ENCODE data around the gene ITPRID1. TPM values are rescaled to one million over a fixed set of nuclear protein-coding genes. Genes with fewer than 3 reads are reported as not detected.
"Not testable (repeated sequence)": the region's sequence is repeated elsewhere in the genome, so short reads cannot be mapped to it uniquely, and the experiment has no call there.

The ITPRID1 gene
- total RNA-seq, 2 experiments from 2014 or later, result not detected

DNA sequence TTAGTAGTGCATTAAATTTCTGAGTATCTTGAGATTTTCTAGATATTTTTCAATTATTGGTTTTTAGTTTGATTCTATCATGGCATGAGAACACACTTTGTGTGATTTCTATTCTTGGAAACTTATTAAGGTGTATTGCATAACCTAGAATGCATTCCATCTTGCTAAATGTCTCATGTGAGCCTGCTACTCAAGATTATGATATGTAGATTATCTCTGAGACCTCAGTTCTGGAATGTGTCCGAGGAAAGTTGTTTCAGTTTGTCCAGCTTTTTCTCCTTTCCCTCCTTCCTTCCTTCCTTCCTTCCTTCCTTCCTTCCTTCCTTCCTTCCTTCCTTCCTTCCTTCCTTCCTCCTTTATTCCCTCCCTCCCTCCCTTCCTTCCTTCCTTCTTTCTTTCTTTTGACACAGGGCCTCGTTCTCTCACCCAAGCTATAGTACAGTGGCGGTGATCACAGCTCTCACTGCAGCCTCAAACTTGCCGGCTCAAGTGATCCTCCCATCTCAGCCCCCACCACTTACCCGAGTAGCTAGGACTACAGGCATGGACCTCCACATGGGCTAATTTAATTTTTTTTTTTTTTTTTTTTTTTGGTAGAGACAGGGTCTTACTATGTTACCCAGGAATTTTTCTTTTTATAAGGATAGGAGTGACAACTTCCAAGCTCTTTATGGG lies 7.6 kb downstream of the ITPRID1 start:
- intact Hi-C loops (cut with DNase I, micrococcal nuclease), result no loop called here
- no peak for ATAC-seq (ENCODE audit: poor library complexity)
- Histone ChIP-seq H3K9me3 (ENCODE audit: control insufficient read depth in 1 of 2, insufficient read depth in 1 of 2, low read length in 2 of 2) (peaks cover 0 to 7% of the 10 kb centered on the region in 2 experiments), H3K36me3 (ENCODE audit: insufficient read depth, low read length) (no peaks in the 10 kb centered on the region), H3K4me1 (ENCODE audit: insufficient read depth, low read length) (no peaks in the 10 kb centered on the region), H3K4me3 (ENCODE audit: low read length) (no peak overlapping the region), H3K27ac (ENCODE audit: low read depth in 1 of 2, low read length in 2 of 2) (no peak overlapping the region), H3K27me3 (ENCODE audit: control insufficient read depth in 1 of 2, insufficient read depth in 2 of 2, low read length in 2 of 2) (no peaks in the 10 kb centered on the region)
- H3K4me3 Mint-ChIP-seq, result no peak overlapping the region
- TF ChIP-seq, protein P1, sequence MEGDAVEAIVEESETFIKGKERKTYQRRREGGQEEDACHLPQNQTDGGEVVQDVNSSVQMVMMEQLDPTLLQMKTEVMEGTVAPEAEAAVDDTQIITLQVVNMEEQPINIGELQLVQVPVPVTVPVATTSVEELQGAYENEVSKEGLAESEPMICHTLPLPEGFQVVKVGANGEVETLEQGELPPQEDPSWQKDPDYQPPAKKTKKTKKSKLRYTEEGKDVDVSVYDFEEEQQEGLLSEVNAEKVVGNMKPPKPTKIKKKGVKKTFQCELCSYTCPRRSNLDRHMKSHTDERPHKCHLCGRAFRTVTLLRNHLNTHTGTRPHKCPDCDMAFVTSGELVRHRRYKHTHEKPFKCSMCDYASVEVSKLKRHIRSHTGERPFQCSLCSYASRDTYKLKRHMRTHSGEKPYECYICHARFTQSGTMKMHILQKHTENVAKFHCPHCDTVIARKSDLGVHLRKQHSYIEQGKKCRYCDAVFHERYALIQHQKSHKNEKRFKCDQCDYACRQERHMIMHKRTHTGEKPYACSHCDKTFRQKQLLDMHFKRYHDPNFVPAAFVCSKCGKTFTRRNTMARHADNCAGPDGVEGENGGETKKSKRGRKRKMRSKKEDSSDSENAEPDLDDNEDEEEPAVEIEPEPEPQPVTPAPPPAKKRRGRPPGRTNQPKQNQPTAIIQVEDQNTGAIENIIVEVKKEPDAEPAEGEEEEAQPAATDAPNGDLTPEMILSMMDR (IDR thresholded peaks at IDR 0.05), result no peak
- POLR2A ChIA-PET, result no interaction called here
- H3K27me3 Mint-ChIP-seq, result no peaks in the 10 kb centered on the region
- H3K36me3 Mint-ChIP-seq (ENCODE audit: low read depth), result no peaks in the 10 kb centered on the region
- no peak overlapping the region for H3K27ac Mint-ChIP-seq
- peaks cover 4% of the 10 kb centered on the region for H3K9me3 Mint-ChIP-seq
- CTCF ChIA-PET, result no interaction called here
- H3K4me1 Mint-ChIP-seq (ENCODE audit: low read depth), result no peaks in the 10 kb centered on the region
- DNase-seq, result no peak

- no peak overlapping the region for H3K27ac Mint-ChIP-seq
- TF ChIP-seq, protein P1 (IDR thresholded peaks at IDR 0.05), result no peak
- no peak overlapping the region for H3K4me3 ChIP-seq (ENCODE audit: low read length)
- DNase-seq (no peak), ATAC-seq (ENCODE audit: poor library complexity) (no peak)
- POLR2A ChIA-PET, result no interaction called here
- no peaks in the 10 kb centered on the region for H3K4me1 ChIP-seq (ENCODE audit: insufficient read depth, low read length)
- H3K9me3 Mint-ChIP-seq, result peaks cover 4% of the 10 kb centered on the region
- no peak overlapping the region for H3K27ac ChIP-seq (ENCODE audit: low read depth in 1 of 2, low read length in 2 of 2)
- H3K36me3 Mint-ChIP-seq (ENCODE audit: low read depth), result no peaks in the 10 kb centered on the region
- H3K27me3 ChIP-seq (ENCODE audit: control insufficient read depth in 1 of 2, insufficient read depth in 2 of 2, low read length in 2 of 2), result no peaks in the 10 kb centered on the region
- H3K9me3 ChIP-seq (ENCODE audit: control insufficient read depth in 1 of 2, insufficient read depth in 1 of 2, low read length in 2 of 2), result no peaks in the 10 kb centered on the region
- intact Hi-C loops (cut with DNase I, micrococcal nuclease), result no loop called here
- H3K36me3 ChIP-seq (ENCODE audit: insufficient read depth, low read length), result no peaks in the 10 kb centered on the region
- H3K4me1 Mint-ChIP-seq (ENCODE audit: low read depth), result no peaks in the 10 kb centered on the region
- H3K4me3 Mint-ChIP-seq, result no peak overlapping the region
- CTCF ChIA-PET, result no interaction called here
- H3K27me3 Mint-ChIP-seq, result no peaks in the 10 kb centered on the region
These were observed 13.0 kb downstream of the ITPRID1 start for GRCh38 chr7:31526864-31527263.

GRCh38 chr7:31529103-31529502 lies 15.2 kb downstream of the ITPRID1 start:
- no peak overlapping the region for H3K4me3 ChIP-seq (ENCODE audit: low read length)
- TF ChIP-seq, protein P1 (IDR thresholded peaks at IDR 0.05), result no peak
- no peak overlapping the region for H3K4me3 Mint-ChIP-seq
- intact Hi-C loops (cut with DNase I, micrococcal nuclease), result no loop called here
- no peak overlapping the region for H3K27ac Mint-ChIP-seq
- ATAC-seq (ENCODE audit: poor library complexity), result no peak
- no peaks in the 10 kb centered on the region for H3K27me3 ChIP-seq (ENCODE audit: control insufficient read depth in 1 of 2, insufficient read depth in 2 of 2, low read length in 2 of 2)
- H3K36me3 ChIP-seq (ENCODE audit: insufficient read depth, low read length), result no peaks in the 10 kb centered on the region
- H3K36me3 Mint-ChIP-seq (ENCODE audit: low read depth), result no peaks in the 10 kb centered on the region
- ChIA-PET CTCF (no interaction called here), POLR2A (no interaction called here)
- DNase-seq, result no peak
- H3K9me3 Mint-ChIP-seq, result peaks cover 4% of the 10 kb centered on the region
- no peaks in the 10 kb centered on the region for H3K4me1 ChIP-seq (ENCODE audit: insufficient read depth, low read length)
- no peaks in the 10 kb centered on the region for H3K9me3 ChIP-seq (ENCODE audit: control insufficient read depth in 1 of 2, insufficient read depth in 1 of 2, low read length in 2 of 2)
- no peaks in the 10 kb centered on the region for H3K27me3 Mint-ChIP-seq
- no peak overlapping the region for H3K27ac ChIP-seq (ENCODE audit: low read depth in 1 of 2, low read length in 2 of 2)
- no peaks in the 10 kb centered on the region for H3K4me1 Mint-ChIP-seq (ENCODE audit: low read depth)

DNA sequence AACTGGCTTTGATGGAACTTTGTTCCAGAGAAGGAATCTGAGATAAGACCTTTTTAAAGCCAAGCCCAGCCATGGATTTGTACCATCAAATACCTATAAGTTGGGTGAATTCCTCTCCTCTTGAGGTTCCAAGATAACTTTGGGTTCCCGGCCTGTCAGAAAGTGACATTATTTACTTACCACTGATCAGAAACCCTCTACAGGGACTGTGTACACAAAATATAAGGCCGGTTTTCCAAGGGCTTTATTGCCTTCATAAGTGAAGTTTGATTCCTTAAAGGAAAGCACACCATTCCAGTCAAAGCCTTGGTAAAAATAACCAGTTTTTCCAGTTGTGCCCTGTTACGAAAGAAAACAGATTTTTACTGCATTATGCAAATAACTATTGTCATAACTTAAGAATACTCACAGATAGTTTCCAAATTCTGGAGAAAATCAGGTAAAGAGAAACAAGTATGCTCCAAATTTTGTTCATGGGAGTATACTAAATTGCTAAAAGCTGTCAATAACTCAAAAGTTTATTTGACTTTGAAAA lies 26.8 kb downstream of the ITPRID1 start:
- H3K27ac Mint-ChIP-seq; H3K36me3 Mint-ChIP-seq (ENCODE audit: low read depth); intact Hi-C loops (cut with DNase I, micrococcal nuclease): not testable (repeated sequence)

More for the DNA sequence above, 26.8 kb downstream of the ITPRID1 start:
- H3K27me3 Mint-ChIP-seq; H3K4me1 ChIP-seq (ENCODE audit: insufficient read depth, low read length); H3K27me3 ChIP-seq (ENCODE audit: control insufficient read depth in 1 of 2, insufficient read depth in 2 of 2, low read length in 2 of 2); ATAC-seq (ENCODE audit: poor library complexity); H3K4me3 Mint-ChIP-seq; DNase-seq; H3K4me1 Mint-ChIP-seq (ENCODE audit: low read depth); POLR2A ChIA-PET; H3K27ac ChIP-seq (ENCODE audit: low read depth in 1 of 2, low read length in 2 of 2); H3K36me3 ChIP-seq (ENCODE audit: insufficient read depth, low read length); H3K4me3 ChIP-seq (ENCODE audit: low read length); H3K9me3 Mint-ChIP-seq; H3K9me3 ChIP-seq (ENCODE audit: control insufficient read depth in 1 of 2, insufficient read depth in 1 of 2, low read length in 2 of 2): not testable (repeated sequence)
- CTCF ChIA-PET, result interaction anchor here (0.6 kb wide), 1 partner anchor 20 kb away, joined by 3 read pairs; no protein-coding TSS in a partner anchor

Measured in CD4-positive, alpha-beta T cell (primary cell).